HG03135 (cell line): ENCODE data around the gene ACTR3C.
"Not testable (repeated sequence)": the region's sequence is repeated elsewhere in the genome, so short reads cannot be mapped to it uniquely, and the experiment has no call there.

Source experiments
- ATAC-seq: cut with Tn5 transposase; IDR thresholded peaks from one replicate; pipeline ENCODE4 v1.9.1; 2021; ENCODE audit warnings: mild to moderate bottlenecking, moderate library complexity; ENCODE audit not compliant: unreplicated experiment

The ACTR3C gene

DNA sequence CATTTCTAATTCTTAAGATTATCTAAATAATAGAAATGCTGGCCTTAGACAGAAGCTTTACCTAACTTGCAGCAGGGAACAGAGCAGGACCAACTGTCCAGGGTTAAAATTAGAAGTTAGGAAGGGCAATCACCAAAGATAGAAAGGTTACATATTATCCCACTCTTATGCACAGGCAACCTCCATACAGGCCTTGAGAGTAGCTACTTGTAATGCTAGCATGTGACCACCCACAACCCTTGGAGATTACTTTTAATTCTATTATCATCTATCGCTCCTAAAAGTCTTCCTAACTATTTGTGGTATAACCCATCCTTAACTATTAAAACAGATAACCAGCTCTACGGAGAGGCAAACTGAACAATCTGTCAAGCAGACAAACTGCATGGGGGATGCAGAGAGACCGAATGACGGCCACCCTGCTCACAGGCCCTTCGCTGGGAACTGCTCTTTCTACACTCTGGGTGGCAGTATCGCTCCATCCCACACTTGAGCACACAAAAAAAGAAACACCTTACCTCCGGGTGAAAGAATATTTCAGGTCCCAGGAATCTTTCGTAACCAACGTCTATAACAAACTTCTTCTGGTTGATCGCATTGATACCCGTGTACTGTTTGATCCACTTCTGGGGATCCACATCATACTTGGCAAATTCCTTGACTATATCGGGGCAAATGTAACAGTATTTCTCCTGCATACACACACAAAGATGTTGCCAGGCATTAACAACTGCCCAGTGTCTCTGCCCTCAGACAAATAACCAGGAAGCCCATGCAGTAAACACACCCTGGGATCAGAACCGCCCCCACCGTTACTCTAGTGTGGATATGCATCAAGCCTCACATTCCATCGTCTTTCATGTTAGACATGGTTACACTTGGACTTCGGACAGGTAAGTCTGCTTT lies 37.2 kb downstream of the ACTR3C start:
- ATAC-seq = not testable (repeated sequence)

GRCh38 chr7:150283608-150284007 lies 39.7 kb downstream of the ACTR3C start:
- ATAC-seq = not testable (repeated sequence)

DNA sequence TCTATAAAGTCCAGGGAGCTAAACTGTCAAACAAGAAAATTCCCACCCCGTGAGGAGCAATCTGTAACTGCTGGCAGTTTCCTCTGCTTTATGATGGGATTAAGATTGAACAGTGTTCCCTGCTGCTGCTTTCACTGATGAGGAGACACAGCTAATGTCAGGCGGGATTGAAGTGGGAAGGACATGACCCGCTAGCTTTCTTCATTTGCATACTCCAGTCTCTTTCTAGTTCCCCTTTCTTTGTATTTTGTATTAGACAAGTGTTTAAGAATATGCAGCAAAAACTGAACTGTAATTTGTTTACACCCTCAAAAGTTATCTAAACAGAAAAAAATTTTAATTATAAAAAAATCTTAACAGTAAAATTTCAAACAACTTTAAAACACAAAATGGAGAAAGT lies 40.2 kb downstream of the ACTR3C start:
- ATAC-seq = not testable (repeated sequence)

DNA sequence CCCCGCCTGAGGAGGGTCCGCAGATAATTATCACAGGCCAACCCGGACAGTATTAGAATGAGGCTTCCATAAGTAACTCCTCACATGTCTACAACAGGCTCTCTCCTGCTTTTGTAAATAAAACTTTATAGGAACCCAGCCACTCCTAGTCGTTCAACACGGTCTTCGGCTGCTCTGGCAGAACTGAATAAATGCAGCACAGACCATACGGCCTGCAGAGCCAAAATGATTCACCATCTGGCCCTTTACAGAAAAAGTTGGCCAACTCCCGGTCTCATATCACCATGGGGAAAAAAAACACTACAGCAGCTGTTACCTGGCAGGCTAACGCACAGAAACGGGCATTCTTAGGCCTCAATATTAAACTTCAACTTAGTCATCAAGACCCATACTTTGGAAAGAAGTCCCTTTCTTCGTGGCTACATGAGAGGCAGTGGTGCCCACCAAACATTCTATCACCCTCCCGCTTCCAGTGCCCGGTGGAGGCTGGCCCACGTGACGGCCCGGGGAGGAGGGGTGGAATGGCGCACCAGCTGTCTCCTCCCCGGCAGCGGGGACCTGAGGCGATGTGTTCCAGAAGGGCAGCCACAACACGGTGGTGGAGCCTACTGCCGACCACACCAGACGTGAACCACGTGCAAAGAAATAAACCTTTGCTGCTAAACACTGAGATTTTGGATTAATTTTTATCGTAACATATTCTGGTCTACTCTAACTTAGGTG lies 41.5 kb downstream of the ACTR3C start:
- ATAC-seq = not testable (repeated sequence)

- ATAC-seq = not testable (repeated sequence)
Observed at GRCh38 chr7:150278383-150278782, 45.0 kb downstream of the ACTR3C start.

- ATAC-seq = not testable (repeated sequence)
Observed at GRCh38 chr7:150276132-150276695, 47.1 kb downstream of the ACTR3C start.

- not testable (repeated sequence) for ATAC-seq
Observed at GRCh38 chr7:150271898-150272297, 51.4 kb downstream of the ACTR3C start.

GRCh38 chr7:150270101-150270824 lies 53.1 kb downstream of the ACTR3C start:
- ATAC-seq = not testable (repeated sequence)

GRCh38 chr7:150268798-150269197 lies 54.5 kb downstream of the ACTR3C start:
- not testable (repeated sequence) for ATAC-seq

DNA sequence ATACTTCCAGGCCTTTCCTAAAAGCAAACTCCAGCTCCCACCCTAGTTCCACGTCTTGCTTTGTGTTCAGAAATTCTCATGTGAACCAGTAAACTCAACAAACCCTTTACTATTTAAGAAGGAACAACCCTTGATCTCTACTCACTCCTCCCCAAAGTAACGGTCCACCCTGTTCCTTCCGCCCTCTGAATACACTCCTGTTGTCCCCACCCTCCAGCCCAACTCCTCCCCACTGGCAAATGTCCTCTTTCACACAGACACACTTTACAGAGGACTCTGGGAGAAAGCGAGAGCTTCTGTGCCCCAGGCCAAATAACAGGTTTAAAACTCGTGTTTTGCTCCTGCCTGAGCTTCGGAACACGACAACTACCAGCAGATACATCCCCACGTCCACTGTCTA lies 55.1 kb downstream of the ACTR3C start:
- ATAC-seq = not testable (repeated sequence)

- not testable (repeated sequence) for ATAC-seq
Observed at GRCh38 chr7:150266953-150267665, 56.2 kb downstream of the ACTR3C start.

GRCh38 chr7:150262656-150263055 lies 60.7 kb downstream of the ACTR3C start:
- not testable (repeated sequence) for ATAC-seq

DNA sequence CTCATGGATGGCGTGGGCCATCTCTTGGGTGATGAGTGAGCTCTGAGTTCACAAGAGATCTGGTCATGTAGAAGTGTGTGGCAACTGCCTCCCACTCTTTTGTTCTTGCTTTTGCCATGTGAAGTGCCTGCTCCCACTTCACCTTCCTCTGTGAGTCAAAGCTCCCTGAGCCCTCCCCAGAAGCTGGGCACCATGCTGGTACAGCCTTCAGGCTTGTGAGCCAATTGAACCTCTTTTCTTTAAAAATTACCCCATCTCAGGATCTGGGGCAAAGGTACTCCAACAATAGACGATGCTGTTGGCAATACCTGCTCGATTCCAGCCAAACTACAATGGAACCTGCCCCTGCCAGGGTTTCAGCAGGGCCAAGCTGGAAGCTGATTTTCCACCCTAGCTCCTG lies 75.6 kb downstream of the ACTR3C start:
- not testable (repeated sequence) for ATAC-seq

- not testable (repeated sequence) for ATAC-seq
Observed at GRCh38 chr7:150245208-150245607, 78.1 kb downstream of the ACTR3C start.

DNA sequence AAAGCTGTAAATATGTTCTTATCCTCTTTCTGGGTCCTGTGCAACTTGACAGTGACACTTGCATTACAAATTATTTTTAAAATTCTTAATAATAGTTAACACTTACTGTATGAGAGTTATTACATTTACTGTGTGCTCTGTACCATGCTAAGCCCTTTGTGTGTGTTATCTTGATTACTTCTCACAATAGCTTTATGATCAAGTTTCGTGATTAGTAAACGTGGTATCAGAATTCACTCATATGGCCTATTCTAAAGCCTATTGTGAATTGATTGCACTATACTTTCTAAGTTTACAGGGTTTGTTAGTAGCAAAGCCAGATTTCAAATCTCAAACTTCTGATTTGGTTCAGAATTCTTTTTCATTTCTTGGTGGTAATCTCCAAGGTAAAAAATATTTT lies 80.4 kb downstream of the ACTR3C start:
- not testable (repeated sequence) for ATAC-seq

DNA sequence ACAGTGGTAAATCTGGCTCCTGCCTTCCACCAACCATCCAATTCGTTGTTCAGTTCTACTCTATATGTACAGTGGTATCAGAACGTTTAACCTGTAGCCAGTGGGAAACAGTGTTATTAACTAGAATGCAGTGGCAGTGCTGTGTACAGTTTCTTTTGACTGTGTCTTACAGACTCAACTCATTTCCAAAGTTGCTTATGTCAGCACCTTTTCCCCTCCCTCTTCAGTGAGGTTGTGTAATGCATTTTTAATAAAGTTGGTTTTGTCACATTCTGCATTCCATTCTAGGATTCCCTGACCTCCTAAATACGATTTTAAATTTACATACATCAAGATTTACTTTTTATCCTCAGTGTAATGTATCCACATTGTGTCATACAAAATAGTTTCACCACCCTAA lies 97.9 kb downstream of the ACTR3C start:
- ATAC-seq = not testable (repeated sequence)

DNA sequence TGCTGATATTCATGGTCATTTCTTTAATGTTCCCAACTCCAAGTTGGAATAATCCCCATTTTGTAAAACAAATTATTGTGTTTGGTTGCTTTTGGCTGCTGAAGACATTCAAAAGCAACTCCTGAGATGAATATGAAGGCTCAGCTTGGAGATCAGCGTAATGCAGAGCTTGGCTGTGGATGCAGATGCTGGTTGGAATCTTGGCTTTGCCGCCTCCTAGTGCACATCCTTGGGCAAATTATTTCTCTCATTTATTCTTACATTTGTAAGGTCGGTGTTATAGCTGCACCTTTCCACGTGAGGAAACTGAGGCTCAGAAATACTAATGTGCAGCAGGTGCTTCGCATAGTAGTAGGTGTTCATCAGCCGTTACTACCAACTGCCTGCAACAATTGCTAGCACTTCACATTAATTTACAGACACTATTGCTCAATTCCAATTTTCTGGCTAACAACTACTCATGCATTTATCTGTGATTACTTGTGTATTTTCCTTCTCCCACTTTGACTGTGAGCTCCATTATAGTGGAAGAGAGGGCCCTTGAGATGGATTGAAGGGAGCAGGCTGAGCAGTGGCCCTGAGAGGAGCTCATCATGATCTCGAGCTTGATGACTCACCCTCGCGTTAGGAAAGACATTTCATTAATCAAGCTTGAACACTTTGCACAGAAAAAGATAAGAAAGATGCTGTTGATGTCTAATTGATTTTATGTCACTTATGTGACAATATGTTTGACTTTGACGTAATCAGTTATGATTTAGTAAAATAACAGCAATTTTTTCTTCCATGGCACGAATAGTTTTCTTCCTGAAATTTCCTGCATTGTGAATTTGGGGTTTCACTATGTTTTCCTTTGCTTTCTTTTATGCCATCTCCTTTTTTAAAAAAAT lies 101.0 kb downstream of the ACTR3C start:
- not testable (repeated sequence) for ATAC-seq

DNA sequence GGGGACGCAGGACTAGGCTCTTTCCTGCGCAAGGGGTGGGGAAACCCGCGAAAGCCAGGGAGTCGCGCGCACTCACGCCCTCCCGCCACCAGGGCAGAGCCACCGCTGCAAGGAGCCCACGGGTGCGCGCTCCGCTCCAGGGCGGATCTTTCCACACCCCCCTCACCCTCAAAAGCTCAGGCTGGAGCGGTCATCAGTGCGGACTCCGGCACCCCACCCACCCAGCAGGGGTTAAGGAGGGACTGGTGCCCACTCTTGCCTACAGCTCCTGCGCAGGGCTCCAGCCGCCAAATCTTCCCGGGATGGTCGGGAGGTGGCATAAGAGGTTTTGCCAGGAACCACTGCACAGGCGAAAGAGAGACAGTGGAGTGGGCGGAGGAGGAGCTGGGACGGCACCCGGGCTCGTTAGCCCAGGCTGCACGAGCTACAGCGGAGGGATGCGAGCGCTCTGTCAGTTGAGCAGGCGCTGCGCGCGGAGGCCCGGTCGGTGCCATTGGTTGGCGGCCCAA lies 102.6 kb downstream of the ACTR3C start:
- ATAC-seq = not testable (repeated sequence)
